Tibial nerve (tissue), 4 donors: ENCODE data around the gene SPTB. TPM values are rescaled to one million over a fixed set of nuclear protein-coding genes. Genes with fewer than 3 reads are reported as not detected.
A peak's percentile ranks its signal among the peaks of the same experiment; 100 is the strongest.

Experiments used
- DNase-seq, 2 donors: peaks; one replicate each; pipeline ENCODE4 v3.0.0-alpha.2; 2019; ENCODE audit warnings: low spot score in 2 of 2
- H3K27ac ChIP-seq, 4 donors: fragments of 200-600 bp; sonication (generic) in 3 of 4; one replicate each; pipeline ENCODE4 v1.5.1; 2017 to 2019; ENCODE audit warnings: mild to moderate bottlenecking in 1 of 4
- H3K27me3 ChIP-seq, 2 donors: fragments of 200-600 bp; sonication (generic) in 1 of 2; one replicate each; pipeline versions ENCODE4 v1.5.1 to v1.6.0; 2017 to 2019
- H3K36me3 ChIP-seq, 3 donors: fragments of 200-600 bp; sonication (generic); one replicate each; pipeline ENCODE4 v1.5.1; 2018 to 2019
- H3K4me1 ChIP-seq, 4 donors: fragments of 200-600 bp; sonication (generic) in 3 of 4; one replicate each; pipeline ENCODE4 v1.5.1; 2017 to 2019
- H3K4me3 ChIP-seq, 4 donors: fragments of 200-600 bp; sonication (generic) in 3 of 4; one replicate each; pipeline ENCODE4 v1.5.1; 2017 to 2019; ENCODE audit warnings: mild to moderate bottlenecking in 1 of 4, moderate library complexity in 1 of 4
- H3K9me3 ChIP-seq, 4 donors: fragments of 200-600 bp; sonication (generic) in 3 of 4; one replicate each; pipeline ENCODE4 v1.5.1; 2017 to 2019
- CTCF ChIP-seq, 5 experiments: fragments of 200-600 bp in 3 of 5; fragments of 450-650 bp in 2 of 5; sonication (generic) in 3 of 5; IDR thresholded peaks; one replicate each; pipeline ENCODE4 v1.5.1; 2016 to 2019; ENCODE audit warnings: antibody characterized with exemption in 5 of 5, mild to moderate bottlenecking in 3 of 5, moderate library complexity in 2 of 5
- EP300 ChIP-seq, 2 donors: sonication (generic); formaldehyde crosslinking; IDR thresholded peaks; one replicate each; pipeline ENCODE4 v1.6.1; 2017; ENCODE audit warnings: antibody characterized with exemption in 2 of 2, mild to moderate bottlenecking in 1 of 2
- POLR2A ChIP-seq, 2 donors: fragments of 450-650 bp; IDR thresholded peaks; one replicate each; pipeline ENCODE4 v1.6.1; 2017; ENCODE audit warnings: antibody characterized with exemption in 2 of 2, mild to moderate bottlenecking in 2 of 2, moderate library complexity in 2 of 2
- WGBS, 2 donors: methylation state at CpG; one replicate each; pipeline ENCODE4 v1.1.5; 2018; 5-methylcytosine and 5-hydroxymethylcytosine counted together
- total RNA-seq, 4 donors: library from RNA; depleted of rRNA; stranded (reverse); fragments of >200 nt; gene quantifications; one replicate each; pipeline ENCODE4 v1.1.0, GENCODE V29; 2016

Gene SPTB
- total RNA-seq, 4 donors from 2014 or later: 4.5 to 12.6 (median 9.2) TPM

- Histone ChIP-seq H3K27me3 (no peaks in the 10 kb centered on the region), H3K27ac (peak overlapping the region in 1 of 4 donors; percentile 17), H3K4me3 (no peak overlapping the region), H3K4me1 (peaks cover 0 to 30% (median 11%) of the 10 kb centered on the region in 4 donors), H3K36me3 (no peaks in the 10 kb centered on the region), H3K9me3 (no peaks in the 10 kb centered on the region)
- 50 to 60% methylated on average over 13 to 15 of the region's 15 CpGs for WGBS, 2 donors
- TF ChIP-seq CTCF (IDR thresholded peaks at IDR 0.05): no peak
- no peak for DNase-seq
These were observed 112.3 kb downstream of the SPTB start for GRCh38 chr14:64767215-64767964.

GRCh38 chr14:64766430-64767151, 113.1 kb downstream of the SPTB start:
- WGBS, 2 donors: 79 to 85% methylated on average over 22 to 25 of the region's 25 CpGs
- DNase-seq: no peak
- TF ChIP-seq EP300 (IDR thresholded peaks at IDR 0.05): no peak
- Histone ChIP-seq H3K9me3 (no peaks in the 10 kb centered on the region), H3K4me3 (no peak overlapping the region), H3K27me3 (no peaks in the 10 kb centered on the region), H3K4me1 (peaks cover 0 to 38% (median 18%) of the 10 kb centered on the region in 4 donors), H3K36me3 (no peaks in the 10 kb centered on the region), H3K27ac (peak overlapping the region in 1 of 4 donors; percentile 17)

DNA sequence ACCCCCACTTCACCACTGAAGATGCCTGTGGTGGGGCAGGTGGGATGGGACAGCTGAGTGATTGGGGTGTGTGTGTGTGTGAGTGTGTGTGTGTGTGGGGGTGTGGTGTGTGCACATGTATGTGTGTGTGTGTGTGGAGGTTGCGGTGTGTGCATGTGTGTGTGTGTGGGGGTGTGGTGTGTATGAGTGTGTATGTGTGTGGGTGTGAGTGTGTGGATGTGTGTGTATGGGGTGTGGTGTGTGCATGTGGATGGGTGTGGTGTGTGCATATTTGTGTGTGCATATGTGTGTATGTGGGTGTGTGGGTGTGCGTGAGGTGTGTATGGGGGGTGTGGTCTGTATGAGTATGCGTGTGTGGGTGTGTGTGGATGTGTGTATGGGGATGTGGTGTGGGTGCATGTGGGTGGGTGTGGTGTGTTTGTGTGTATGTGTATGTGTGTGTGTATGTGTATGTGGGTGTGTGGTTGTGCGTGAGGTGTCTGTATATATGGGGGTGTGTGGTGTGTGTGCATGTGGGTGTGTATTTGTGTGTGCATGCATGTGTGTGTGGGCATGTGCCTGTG, 113.9 kb downstream of the SPTB start:
- Histone ChIP-seq H3K9me3 (no peaks in the 10 kb centered on the region), H3K36me3 (no peaks in the 10 kb centered on the region), H3K27ac (peak overlapping the region in 1 of 4 donors; percentile 87), H3K27me3 (no peaks in the 10 kb centered on the region), H3K4me3 (no peak overlapping the region), H3K4me1 (peaks cover 0 to 44% (median 24%) of the 10 kb centered on the region in 4 donors)
- TF ChIP-seq POLR2A (IDR thresholded peaks at IDR 0.05) (no peak), CTCF (IDR thresholded peaks at IDR 0.05) (no peak), EP300 (IDR thresholded peaks at IDR 0.05) (no peak)
- 90 to 91% methylated on average over 4 of the region's 4 CpGs for WGBS, 2 donors
- DNase-seq: no peak

DNA sequence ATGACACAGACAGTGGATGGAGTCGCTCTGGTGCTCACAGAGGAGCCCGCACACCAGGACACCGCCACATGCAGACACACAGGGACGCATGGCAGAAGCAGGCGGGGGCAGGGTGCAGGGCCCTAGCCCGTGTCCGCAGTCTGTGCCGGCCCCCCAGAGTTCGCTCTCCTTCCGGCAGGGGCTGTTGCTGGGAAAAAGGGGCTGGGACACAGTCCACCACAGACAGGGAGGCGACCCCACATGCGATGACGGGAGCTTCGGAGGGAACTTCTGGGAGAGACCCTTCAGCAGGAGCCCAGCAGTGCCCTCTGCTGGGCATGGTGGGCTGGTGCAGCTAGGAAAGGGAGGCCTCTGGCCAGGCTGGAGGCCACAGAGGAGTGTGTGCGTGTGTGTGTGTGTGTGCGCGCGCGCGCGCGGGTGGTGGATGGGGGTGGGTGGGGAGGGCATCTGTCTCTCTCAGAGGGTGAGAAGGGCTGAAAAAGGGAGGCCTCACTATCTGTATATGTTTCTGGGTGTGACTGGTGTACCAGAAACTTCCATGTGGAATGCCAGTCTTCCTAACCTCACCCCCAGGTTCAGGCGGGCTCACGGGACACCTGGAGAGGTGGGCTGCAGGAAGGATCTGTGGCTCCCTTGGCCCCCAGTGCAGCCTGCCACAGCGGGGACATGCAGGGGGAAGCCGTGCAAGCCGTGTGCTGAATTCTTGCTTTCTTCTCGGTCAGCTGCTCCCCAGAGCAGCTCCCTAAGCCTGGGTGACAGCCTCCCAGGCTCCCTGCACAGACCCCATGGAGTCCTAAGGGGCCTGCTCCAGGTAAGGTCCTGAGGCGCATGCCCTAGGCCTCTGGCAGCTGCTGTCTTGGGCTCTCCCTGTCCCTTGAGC, 114.8 kb downstream of the SPTB start:
- Histone ChIP-seq H3K27me3 (no peaks in the 10 kb centered on the region), H3K4me3 (peak overlapping the region; percentile 15 to 44 (median 26)), H3K9me3 (no peaks in the 10 kb centered on the region), H3K36me3 (no peaks in the 10 kb centered on the region), H3K27ac (peak overlapping the region in 3 of 4 donors; percentile 38 to 87 (median 63)), H3K4me1 (peaks cover 0 to 52% (median 24%) of the 10 kb centered on the region in 4 donors)
- 27 to 39% methylated on average over 16 to 20 of the region's 29 CpGs for WGBS, 2 donors
- DNase-seq: peak; percentile 54 to 72
- peak; percentile 92 to 97 (median 96) for TF ChIP-seq CTCF (IDR thresholded peaks at IDR 0.05)
- TF ChIP-seq EP300 (IDR thresholded peaks at IDR 0.05): no peak
- TF ChIP-seq POLR2A (IDR thresholded peaks at IDR 0.05): no peak
